ENCODE data around the gene UMOD.

UMOD gene

DNA sequence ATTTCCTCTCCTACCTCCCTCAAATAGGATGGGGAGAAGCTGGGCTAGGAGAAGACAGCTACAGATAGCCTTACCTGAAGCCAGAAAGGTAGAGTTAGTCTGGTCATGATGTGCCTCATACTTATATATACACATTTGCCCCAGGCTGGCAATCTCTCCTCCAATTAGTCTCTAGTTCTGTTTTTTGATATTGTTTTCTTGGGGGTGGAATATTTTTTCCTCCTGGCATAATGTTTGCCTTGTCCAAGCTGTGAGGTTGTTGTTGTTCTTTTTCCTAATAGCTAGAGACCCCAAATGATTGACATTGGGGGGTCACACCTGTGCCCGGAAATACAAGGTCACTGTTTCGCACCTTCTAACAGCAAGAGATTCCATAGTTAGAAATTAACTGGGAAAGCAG is at the start of gene UMOD:
UMOD (minus strand) TSS at position 101 of the 400 bp plus-strand sequence. CDS start 1,978 bp downstream, outside the sequence.
- Histone ChIP-seq H3K27ac (ENCODE audit: low read depth, low read length) (no peak within 1 kb of the TSS), H3K4me3 (ENCODE audit: low read depth in 1 of 2, low read length in 2 of 2) (no peak within 1 kb of the TSS), H3K9me3 (ENCODE audit: low read length) (no peaks in the 10 kb centered on the region), H3K4me1 (ENCODE audit: insufficient read depth, low read length) (no peaks in the 10 kb centered on the region), H3K27me3 (ENCODE audit: control insufficient read depth in 1 of 2, insufficient read depth in 2 of 2, low read length in 2 of 2) (peaks cover 0 to 9% of the 10 kb centered on the region in 2 donors), H3K9ac (ENCODE audit: low read length) (no peak within 1 kb of the TSS), H3K36me3 (ENCODE audit: insufficient read depth, low read length) (no peaks in the 10 kb centered on the region)

DNA sequence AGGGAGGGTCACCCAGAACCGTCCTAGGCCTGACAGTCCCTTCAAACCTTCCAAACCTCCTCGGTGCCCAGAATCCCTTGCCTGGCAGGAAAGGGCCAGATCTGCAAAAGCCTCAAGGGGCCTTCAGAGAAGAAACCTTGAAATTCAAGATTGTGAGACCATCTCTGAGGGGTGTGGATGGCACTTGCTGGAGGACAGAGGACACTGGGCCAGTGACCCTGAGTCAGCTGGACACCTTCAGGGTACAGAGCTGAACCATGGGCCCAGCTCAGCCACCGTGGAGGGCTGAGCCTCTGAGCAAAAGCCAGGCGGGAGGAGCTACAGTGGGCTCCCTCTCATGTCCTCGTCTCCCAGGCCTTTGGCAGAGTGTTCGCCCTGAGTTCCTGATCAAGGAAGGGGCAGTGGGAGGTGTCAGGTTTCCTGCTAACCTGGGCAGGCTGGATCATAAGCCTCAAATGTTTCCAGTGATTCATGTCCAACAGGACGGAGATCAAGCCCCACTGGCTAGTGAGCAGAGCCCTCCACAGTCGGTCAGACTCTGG is 49.0 kb upstream of the UMOD start:
- Histone ChIP-seq H3K9me3 (ENCODE audit: low read length) (no peaks in the 10 kb centered on the region), H3K9ac (ENCODE audit: low read length) (no peak overlapping the region), H3K27me3 (ENCODE audit: control insufficient read depth in 1 of 2, insufficient read depth in 2 of 2, low read length in 2 of 2) (no peaks in the 10 kb centered on the region), H3K36me3 (ENCODE audit: insufficient read depth, low read length) (no peaks in the 10 kb centered on the region), H3K27ac (ENCODE audit: low read depth, low read length) (no peak overlapping the region), H3K4me1 (ENCODE audit: insufficient read depth, low read length) (no peaks in the 10 kb centered on the region), H3K4me3 (ENCODE audit: low read depth in 1 of 2, low read length in 2 of 2) (no peak overlapping the region)

DNA sequence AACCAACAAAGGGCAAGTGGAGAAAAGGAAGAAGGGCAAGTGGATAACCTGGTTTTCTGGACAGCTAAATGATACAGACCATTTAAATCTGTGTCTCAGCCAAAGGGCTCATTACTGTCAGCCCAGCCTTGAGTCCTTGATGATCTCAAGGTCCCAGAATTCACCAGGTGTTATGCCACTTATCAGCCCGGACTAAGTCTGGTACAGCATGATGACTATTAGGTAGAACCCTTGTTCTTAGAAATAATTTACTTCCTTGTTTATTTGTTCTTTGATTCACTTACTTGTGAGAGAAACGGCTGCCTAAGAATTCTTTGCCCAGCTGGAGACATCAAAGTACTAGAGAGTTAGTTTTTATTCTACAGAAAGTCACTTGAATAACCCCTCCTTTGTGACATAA is 48.6 kb upstream of the UMOD start:
- Histone ChIP-seq H3K36me3 (ENCODE audit: insufficient read depth, low read length) (no peaks in the 10 kb centered on the region), H3K27ac (ENCODE audit: low read depth, low read length) (no peak overlapping the region), H3K4me3 (ENCODE audit: low read depth in 1 of 2, low read length in 2 of 2) (no peak overlapping the region), H3K9ac (ENCODE audit: low read length) (no peak overlapping the region), H3K9me3 (ENCODE audit: low read length) (no peaks in the 10 kb centered on the region), H3K27me3 (ENCODE audit: control insufficient read depth in 1 of 2, insufficient read depth in 2 of 2, low read length in 2 of 2) (no peaks in the 10 kb centered on the region), H3K4me1 (ENCODE audit: insufficient read depth, low read length) (no peaks in the 10 kb centered on the region)

DNA sequence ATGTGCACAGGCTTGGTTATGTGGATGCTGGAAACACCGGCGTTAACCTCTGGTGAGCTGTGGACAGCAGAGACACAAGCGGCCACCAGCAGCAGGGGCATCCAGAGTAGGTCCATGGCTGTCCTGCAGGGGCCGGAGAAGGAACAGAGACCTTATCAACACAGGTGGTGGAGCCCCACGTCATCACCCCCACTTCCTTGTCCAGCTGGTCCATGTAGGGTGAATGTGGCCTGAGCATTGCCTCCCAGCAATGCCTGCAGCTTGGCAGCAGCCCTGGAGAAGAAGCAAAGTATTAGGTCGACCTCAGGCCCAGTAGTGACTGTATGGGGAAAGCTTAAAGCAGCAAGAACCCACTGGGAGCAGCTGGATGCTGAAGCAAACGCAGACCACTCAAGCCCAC is 46.7 kb upstream of the UMOD start:
- H3K36me3 ChIP-seq (ENCODE audit: insufficient read depth, low read length) = no peaks in the 10 kb centered on the region
- H3K4me3 ChIP-seq (ENCODE audit: low read depth in 1 of 2, low read length in 2 of 2) = no peak overlapping the region
- H3K27ac ChIP-seq (ENCODE audit: low read depth, low read length) = no peak overlapping the region
- no peak overlapping the region for H3K9ac ChIP-seq (ENCODE audit: low read length)
- no peaks in the 10 kb centered on the region for H3K27me3 ChIP-seq (ENCODE audit: control insufficient read depth in 1 of 2, insufficient read depth in 2 of 2, low read length in 2 of 2)
- H3K4me1 ChIP-seq (ENCODE audit: insufficient read depth, low read length) = peaks cover 5% of the 10 kb centered on the region
- H3K9me3 ChIP-seq (ENCODE audit: low read length) = no peaks in the 10 kb centered on the region

DNA sequence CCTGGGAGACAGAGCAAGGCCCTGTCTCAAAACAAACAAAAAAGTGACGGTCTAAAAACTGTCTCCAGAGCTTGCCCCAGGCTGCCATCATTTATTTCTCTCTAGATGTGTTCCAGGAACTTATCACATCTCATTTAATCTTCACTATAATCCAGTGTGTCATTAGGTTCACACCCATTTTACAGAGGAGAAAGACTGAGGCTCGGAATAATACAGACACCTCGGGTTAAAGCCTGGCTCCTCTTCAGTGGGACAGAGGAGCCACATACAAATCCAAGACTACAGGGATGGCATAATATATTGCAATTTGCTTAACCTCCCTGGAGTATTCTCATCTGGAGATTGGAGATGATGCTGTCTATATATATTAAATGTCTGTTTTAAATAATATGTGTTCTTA is 46.1 kb upstream of the UMOD start:
- H3K9me3 ChIP-seq (ENCODE audit: low read length) = no peaks in the 10 kb centered on the region
- no peak overlapping the region for H3K9ac ChIP-seq (ENCODE audit: low read length)
- H3K36me3 ChIP-seq (ENCODE audit: insufficient read depth, low read length) = no peaks in the 10 kb centered on the region
- H3K27ac ChIP-seq (ENCODE audit: low read depth, low read length) = no peak overlapping the region
- H3K27me3 ChIP-seq (ENCODE audit: control insufficient read depth in 1 of 2, insufficient read depth in 2 of 2, low read length in 2 of 2) = no peaks in the 10 kb centered on the region
- peaks cover 7% of the 10 kb centered on the region for H3K4me1 ChIP-seq (ENCODE audit: insufficient read depth, low read length)
- no peak overlapping the region for H3K4me3 ChIP-seq (ENCODE audit: low read depth in 1 of 2, low read length in 2 of 2)

DNA sequence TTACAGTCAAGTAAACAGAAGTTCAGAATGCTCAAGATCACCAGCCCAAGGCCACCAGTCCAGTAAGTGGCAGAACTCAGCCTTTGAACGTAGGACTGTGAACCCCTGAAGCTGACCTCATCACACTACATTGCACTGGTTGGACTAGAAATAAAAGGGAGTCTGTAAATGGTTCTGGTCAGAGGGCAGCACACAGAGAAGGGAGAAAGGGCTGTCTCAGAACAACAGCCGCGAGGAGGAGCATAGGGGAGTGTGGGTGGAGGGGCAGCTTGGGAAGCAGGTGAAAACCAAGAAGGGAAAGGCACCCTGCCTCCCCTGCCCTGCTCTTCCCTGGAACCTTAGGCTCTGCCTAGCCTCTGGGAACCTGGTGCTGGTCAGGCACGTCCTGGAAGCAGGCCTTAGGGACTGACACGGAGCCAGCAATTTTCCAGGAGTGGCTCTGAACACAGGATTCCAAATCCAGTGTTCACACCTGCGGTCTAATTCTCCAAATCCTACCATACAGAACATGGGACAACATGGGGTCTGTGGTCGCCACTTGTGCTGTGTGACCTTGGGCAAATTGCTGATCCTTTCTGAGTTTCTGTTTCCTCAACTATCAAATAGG is 45.1 kb upstream of the UMOD start:
- H3K9ac ChIP-seq (ENCODE audit: low read length) = no peak overlapping the region
- H3K27me3 ChIP-seq (ENCODE audit: control insufficient read depth in 1 of 2, insufficient read depth in 2 of 2, low read length in 2 of 2) = no peaks in the 10 kb centered on the region
- no peaks in the 10 kb centered on the region for H3K36me3 ChIP-seq (ENCODE audit: insufficient read depth, low read length)
- H3K4me3 ChIP-seq (ENCODE audit: low read depth in 1 of 2, low read length in 2 of 2) = no peak overlapping the region
- H3K27ac ChIP-seq (ENCODE audit: low read depth, low read length) = no peak overlapping the region
- H3K9me3 ChIP-seq (ENCODE audit: low read length) = no peaks in the 10 kb centered on the region
- H3K4me1 ChIP-seq (ENCODE audit: insufficient read depth, low read length) = peaks cover 7% of the 10 kb centered on the region

DNA sequence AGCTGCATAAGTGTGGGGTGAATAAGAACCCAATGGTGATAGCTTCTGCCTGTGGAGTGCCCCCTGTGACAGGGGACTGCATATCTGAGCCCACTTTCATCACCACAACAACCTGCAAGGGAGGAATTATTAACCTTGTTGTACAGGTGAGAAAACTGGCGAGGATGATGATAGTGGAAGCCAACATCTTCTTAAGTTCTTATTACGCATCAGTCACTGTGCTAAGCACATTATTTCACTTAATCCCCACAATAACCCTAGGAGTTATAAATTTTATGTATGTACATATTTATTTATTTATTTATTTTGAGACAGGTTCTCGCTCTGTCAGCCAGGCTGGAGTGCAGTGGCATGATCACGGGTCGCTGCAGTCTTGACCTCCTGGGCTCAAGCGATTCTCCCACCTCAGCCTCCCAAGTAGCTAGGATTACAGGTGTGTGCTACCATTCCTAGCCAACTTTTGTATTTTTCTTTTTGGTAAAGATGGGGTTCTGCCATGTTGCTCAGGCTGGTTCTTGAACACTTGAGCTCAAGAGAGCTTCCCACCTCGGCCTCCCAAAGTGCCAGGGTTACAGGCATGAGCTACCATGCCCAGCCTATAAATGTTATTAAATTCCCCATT is 44.4 kb upstream of the UMOD start:
- Histone ChIP-seq H3K27me3 (ENCODE audit: control insufficient read depth in 1 of 2, insufficient read depth in 2 of 2, low read length in 2 of 2) (no peaks in the 10 kb centered on the region), H3K36me3 (ENCODE audit: insufficient read depth, low read length) (no peaks in the 10 kb centered on the region), H3K4me3 (ENCODE audit: low read depth in 1 of 2, low read length in 2 of 2) (no peak overlapping the region), H3K9ac (ENCODE audit: low read length) (no peak overlapping the region), H3K27ac (ENCODE audit: low read depth, low read length) (no peak overlapping the region), H3K4me1 (ENCODE audit: insufficient read depth, low read length) (peaks cover 7% of the 10 kb centered on the region), H3K9me3 (ENCODE audit: low read length) (no peaks in the 10 kb centered on the region)

DNA sequence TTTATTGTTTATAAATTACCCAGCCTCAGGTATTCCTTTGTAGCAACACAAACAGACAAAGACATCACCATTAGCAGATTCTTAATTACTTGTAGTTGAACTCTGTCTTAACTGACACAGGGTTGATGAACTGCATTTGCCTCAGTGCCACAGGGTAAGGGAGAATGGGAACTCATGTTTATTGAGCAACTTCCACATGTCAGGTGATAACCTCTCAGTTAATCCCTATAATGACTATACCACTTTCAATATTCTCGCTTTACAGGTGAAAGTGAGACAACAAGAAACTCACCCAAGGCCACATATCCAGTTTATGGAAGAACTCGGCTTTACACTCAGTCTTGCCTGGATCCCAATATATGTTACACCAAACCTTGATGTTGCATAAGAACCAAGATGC is 43.4 kb upstream of the UMOD start:
- Histone ChIP-seq H3K27me3 (ENCODE audit: control insufficient read depth in 1 of 2, insufficient read depth in 2 of 2, low read length in 2 of 2) (no peaks in the 10 kb centered on the region), H3K9me3 (ENCODE audit: low read length) (no peaks in the 10 kb centered on the region), H3K4me1 (ENCODE audit: insufficient read depth, low read length) (peaks cover 7% of the 10 kb centered on the region), H3K9ac (ENCODE audit: low read length) (no peak overlapping the region), H3K36me3 (ENCODE audit: insufficient read depth, low read length) (no peaks in the 10 kb centered on the region), H3K27ac (ENCODE audit: low read depth, low read length) (no peak overlapping the region), H3K4me3 (ENCODE audit: low read depth in 1 of 2, low read length in 2 of 2) (no peak overlapping the region)

DNA sequence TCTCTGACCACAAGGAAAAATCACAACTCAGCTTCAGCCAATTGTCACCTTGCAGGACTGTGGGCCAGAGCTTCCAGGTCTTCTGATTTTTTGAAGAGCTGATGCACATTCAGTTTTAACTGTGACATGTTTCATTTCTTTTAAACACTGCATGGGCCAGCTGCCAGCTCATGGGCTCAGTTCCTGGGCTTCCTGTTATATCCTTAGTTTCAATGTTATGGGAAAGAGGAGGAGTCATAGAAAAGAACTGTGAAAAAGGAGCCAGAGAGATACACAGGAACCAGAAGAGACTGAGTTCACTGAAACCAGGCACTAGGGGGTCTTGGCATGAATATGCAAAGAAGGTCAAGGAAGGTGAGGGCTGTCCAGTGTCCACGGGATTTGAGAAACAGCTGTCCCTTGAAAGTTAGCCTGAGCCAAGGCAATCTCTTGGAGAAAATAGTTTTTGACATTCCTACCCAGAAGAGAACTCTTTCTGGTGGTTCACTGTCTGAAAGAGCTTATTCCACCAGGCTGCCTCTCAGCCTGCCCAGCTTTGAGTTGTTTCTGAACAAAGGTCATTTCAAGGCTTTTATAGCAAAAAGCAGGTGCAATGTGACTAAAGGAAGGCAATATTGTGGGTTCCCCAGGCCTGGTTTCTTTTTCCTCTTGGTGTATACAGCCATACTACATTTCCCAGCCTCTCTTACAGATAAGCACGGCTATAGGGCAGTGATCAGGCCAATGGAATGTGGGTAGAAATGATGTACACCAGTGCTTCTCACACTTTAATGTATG is 41.5 kb upstream of the UMOD start:
- Histone ChIP-seq H3K4me3 (ENCODE audit: low read depth in 1 of 2, low read length in 2 of 2) (no peak overlapping the region), H3K27me3 (ENCODE audit: control insufficient read depth in 1 of 2, insufficient read depth in 2 of 2, low read length in 2 of 2) (no peaks in the 10 kb centered on the region), H3K9me3 (ENCODE audit: low read length) (no peaks in the 10 kb centered on the region), H3K4me1 (ENCODE audit: insufficient read depth, low read length) (peaks cover 7% of the 10 kb centered on the region), H3K36me3 (ENCODE audit: insufficient read depth, low read length) (no peaks in the 10 kb centered on the region), H3K27ac (ENCODE audit: low read depth, low read length) (no peak overlapping the region), H3K9ac (ENCODE audit: low read length) (no peak overlapping the region)

DNA sequence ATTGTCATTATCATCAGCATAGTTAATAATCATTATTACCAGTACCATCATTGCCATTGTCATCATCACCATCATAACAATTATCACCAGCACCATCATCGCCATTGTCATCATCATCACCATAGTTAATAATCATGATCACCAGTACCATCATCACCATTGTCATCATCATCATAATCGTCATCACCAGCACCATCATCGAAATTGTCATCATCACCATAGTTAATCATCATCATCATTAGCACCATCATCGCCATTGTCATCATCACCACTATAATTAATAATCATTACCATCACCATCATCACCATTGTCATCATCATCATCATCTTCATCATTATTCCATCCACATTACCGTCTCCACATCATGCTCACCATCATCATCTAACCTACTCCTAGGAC is 38.5 kb upstream of the UMOD start:
- Histone ChIP-seq H3K9me3 (ENCODE audit: low read length) (no peaks in the 10 kb centered on the region), H3K4me3 (ENCODE audit: low read depth in 1 of 2, low read length in 2 of 2) (no peak overlapping the region), H3K27ac (ENCODE audit: low read depth, low read length) (no peak overlapping the region)

DNA sequence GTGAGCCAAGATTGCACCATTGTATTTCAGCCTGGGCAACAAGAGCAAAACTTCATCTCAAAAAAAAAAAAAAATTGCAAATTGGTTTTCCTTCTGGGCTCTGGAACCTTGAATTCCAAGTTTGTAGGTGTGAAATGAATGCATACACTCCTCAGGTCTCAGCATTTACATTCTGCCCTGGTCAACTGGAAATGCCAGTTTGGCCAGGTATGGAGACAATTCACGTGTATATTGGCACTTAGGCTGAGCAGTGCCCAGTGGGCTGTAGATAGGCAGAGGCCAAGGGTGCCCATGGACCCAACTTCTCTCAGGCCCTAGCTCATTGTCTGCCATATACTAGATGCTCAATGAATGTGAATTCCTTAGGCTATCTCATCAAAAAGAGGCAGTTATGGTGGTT is 36.3 kb upstream of the UMOD start:
- no peaks in the 10 kb centered on the region for H3K9me3 ChIP-seq (ENCODE audit: low read length)
- H3K27ac ChIP-seq (ENCODE audit: low read depth, low read length) = no peak overlapping the region
- H3K4me3 ChIP-seq (ENCODE audit: low read depth in 1 of 2, low read length in 2 of 2) = no peak overlapping the region
- H3K4me1 ChIP-seq (ENCODE audit: insufficient read depth, low read length) = no peaks in the 10 kb centered on the region
- H3K36me3 ChIP-seq (ENCODE audit: insufficient read depth, low read length) = no peaks in the 10 kb centered on the region
- no peaks in the 10 kb centered on the region for H3K27me3 ChIP-seq (ENCODE audit: control insufficient read depth in 1 of 2, insufficient read depth in 2 of 2, low read length in 2 of 2)
- H3K9ac ChIP-seq (ENCODE audit: low read length) = no peak overlapping the region

More for the DNA sequence above, 38.5 kb upstream of the UMOD start:
- H3K4me1 ChIP-seq (ENCODE audit: insufficient read depth, low read length) = peaks cover 7% of the 10 kb centered on the region
- H3K27me3 ChIP-seq (ENCODE audit: control insufficient read depth in 1 of 2, insufficient read depth in 2 of 2, low read length in 2 of 2) = no peaks in the 10 kb centered on the region
- no peaks in the 10 kb centered on the region for H3K36me3 ChIP-seq (ENCODE audit: insufficient read depth, low read length)
- H3K9ac ChIP-seq (ENCODE audit: low read length) = no peak overlapping the region

Data from muscle layer of colon (tissue), 2 donors.